ENCODE data around the gene S100A16.
"Not testable (repeated sequence)": the region's sequence is repeated elsewhere in the genome, so short reads cannot be mapped to it uniquely, and the experiment has no call there.

The S100A16 gene

DNA sequence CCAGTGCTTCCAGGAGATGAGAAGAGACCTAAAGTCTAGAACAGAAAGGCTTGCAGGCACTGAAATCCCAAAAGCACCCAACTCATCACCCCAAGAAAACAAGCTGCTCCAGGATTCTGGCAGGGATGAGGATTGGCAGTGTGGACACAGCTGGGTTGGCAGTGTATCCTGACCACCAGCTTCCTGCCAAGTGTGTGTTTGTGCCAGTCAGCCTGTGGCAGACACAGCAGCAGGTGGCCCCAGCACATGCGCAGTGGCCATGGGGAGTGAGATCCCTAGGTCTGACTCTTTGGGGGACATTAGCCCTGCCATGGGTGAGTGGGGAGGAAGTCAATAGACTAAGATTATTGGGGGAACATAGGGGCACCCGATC is 36.9 kb upstream of the S100A16 start:
- Histone ChIP-seq H3K27ac (ENCODE audit: low read depth, low read length) (no peak overlapping the region), H3K9me3 (ENCODE audit: control insufficient read depth in 1 of 2, low read length in 2 of 2) (no peaks in the 10 kb centered on the region), H3K27me3 (ENCODE audit: control insufficient read depth in 1 of 2, insufficient read depth in 2 of 2, low read length in 2 of 2) (no peaks in the 10 kb centered on the region), H3K4me1 (ENCODE audit: control insufficient read depth in 1 of 2, insufficient read depth in 2 of 2, low read length in 2 of 2) (peaks cover 3 to 8% of the 10 kb centered on the region in 2 donors), H3K4me3 (ENCODE audit: low read depth in 1 of 2, low read length in 2 of 2) (no peak overlapping the region), H3K9ac (ENCODE audit: low read depth in 1 of 2, low read length in 2 of 2) (no peak overlapping the region), H3K36me3 (ENCODE audit: control insufficient read depth in 1 of 2, insufficient read depth in 2 of 2, low read length in 2 of 2) (peaks cover 13 to 19% of the 10 kb centered on the region in 2 donors)

DNA sequence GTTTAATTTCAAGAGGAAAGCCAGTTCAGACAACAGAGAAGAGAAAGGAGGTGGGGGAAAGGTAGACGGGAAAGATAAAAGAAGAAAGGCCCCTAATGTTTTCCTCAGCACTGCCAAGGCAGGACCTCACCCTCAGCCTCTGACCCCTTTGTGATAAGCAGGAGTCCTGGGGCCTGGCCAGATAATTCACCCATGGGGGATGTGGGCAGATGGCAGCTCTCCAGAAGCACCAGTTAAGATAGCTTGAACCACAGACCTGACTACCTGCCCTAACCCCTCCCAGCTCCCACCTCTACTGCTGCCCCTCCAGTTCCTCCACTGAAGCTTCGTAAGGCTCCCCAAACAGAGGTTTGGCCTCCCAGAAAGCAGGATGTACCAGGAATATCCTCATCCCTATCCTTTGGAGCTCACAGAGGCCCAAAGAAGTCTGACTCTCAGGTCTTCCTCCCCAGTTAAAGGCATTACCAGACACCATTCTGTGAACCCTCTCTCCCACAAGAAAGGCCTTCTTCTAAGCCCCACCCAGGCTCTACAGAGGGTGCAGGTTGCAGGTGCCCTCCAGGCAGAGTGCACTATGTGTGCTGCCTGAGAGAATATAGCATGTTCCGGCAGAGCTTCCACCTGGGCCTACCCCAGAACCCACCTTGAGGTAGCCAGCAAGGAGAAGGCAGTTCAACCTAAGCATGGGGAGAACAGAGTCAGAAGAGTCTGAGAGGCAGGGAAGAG is 36.4 kb upstream of the S100A16 start:
- Histone ChIP-seq H3K9ac (ENCODE audit: low read depth in 1 of 2, low read length in 2 of 2) (no peak overlapping the region), H3K4me1 (ENCODE audit: control insufficient read depth in 1 of 2, insufficient read depth in 2 of 2, low read length in 2 of 2) (peaks cover 3 to 8% of the 10 kb centered on the region in 2 donors)

DNA sequence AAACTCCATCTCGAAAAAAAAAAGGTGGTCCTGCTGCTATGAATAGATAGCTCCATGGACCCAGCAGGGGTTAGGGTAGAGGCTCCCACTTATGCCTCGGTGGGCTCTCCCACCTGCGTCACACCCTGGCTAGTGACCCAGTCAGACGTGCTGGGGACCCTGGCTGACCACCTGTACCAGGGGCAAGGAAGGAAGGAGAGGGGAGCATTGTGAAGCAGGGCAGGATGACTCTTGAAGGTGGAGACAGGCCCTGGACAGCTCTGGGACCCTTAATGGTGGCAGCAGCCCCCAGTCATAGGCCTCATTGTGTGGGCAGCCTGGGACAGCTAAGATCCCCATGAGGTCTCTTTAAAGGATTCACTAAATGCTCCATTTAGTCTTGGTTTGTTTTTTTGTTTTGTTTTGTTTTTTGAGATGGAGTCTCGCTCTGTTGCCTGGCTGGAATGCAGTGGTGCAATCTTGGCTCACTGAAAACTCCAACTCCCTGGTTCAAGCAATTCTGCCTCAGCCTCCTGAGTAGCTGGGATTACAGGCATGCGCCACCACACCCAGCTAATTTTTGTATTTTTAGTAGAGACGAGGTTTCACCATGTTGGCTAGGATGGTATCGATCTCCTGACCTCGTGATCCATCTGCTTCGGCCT is 35.2 kb upstream of the S100A16 start:
- H3K27ac ChIP-seq (ENCODE audit: low read depth, low read length) = no peak overlapping the region
- peaks cover 3 to 15% of the 10 kb centered on the region in 2 donors for H3K4me1 ChIP-seq (ENCODE audit: control insufficient read depth in 1 of 2, insufficient read depth in 2 of 2, low read length in 2 of 2)

More for the DNA sequence above, 36.4 kb upstream of the S100A16 start:
- peaks cover 14 to 25% of the 10 kb centered on the region in 2 donors for H3K36me3 ChIP-seq (ENCODE audit: control insufficient read depth in 1 of 2, insufficient read depth in 2 of 2, low read length in 2 of 2)
- H3K9me3 ChIP-seq (ENCODE audit: control insufficient read depth in 1 of 2, low read length in 2 of 2) = no peaks in the 10 kb centered on the region
- no peaks in the 10 kb centered on the region for H3K27me3 ChIP-seq (ENCODE audit: control insufficient read depth in 1 of 2, insufficient read depth in 2 of 2, low read length in 2 of 2)
- no peak overlapping the region for H3K27ac ChIP-seq (ENCODE audit: low read depth, low read length)
- no peak overlapping the region for H3K4me3 ChIP-seq (ENCODE audit: low read depth in 1 of 2, low read length in 2 of 2)

DNA sequence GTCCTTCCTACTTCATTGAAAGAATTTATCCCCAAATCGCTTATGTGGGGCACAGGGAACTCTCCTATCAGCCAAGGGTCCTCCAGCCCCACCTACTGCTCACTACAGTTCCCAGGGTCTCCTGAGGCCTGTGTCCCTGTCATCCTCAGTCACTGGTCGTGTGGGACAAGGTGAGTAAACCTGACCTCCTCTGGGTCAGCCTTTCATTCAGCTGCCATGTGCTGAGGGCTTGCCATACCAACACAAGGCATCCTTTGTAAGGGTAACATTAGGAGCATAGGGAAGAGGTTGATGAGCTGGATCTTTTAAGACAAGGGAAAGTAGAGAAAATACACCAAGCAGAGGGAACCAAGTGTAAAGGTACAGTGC is 34.4 kb upstream of the S100A16 start:
- peaks cover 33 to 44% of the 10 kb centered on the region in 2 donors for H3K36me3 ChIP-seq (ENCODE audit: control insufficient read depth in 1 of 2, insufficient read depth in 2 of 2, low read length in 2 of 2)
- peaks cover 0 to 15% of the 10 kb centered on the region in 2 donors for H3K4me1 ChIP-seq (ENCODE audit: control insufficient read depth in 1 of 2, insufficient read depth in 2 of 2, low read length in 2 of 2)
- H3K9me3 ChIP-seq (ENCODE audit: control insufficient read depth in 1 of 2, low read length in 2 of 2) = no peaks in the 10 kb centered on the region
- no peak overlapping the region for H3K9ac ChIP-seq (ENCODE audit: low read depth in 1 of 2, low read length in 2 of 2)
- no peak overlapping the region for H3K27ac ChIP-seq (ENCODE audit: low read depth, low read length)
- no peaks in the 10 kb centered on the region for H3K27me3 ChIP-seq (ENCODE audit: control insufficient read depth in 1 of 2, insufficient read depth in 2 of 2, low read length in 2 of 2)
- H3K4me3 ChIP-seq (ENCODE audit: low read depth in 1 of 2, low read length in 2 of 2) = no peak overlapping the region

More for the DNA sequence above, 35.2 kb upstream of the S100A16 start:
- no peak overlapping the region for H3K4me3 ChIP-seq (ENCODE audit: low read depth in 1 of 2, low read length in 2 of 2)
- H3K9me3 ChIP-seq (ENCODE audit: control insufficient read depth in 1 of 2, low read length in 2 of 2) = no peaks in the 10 kb centered on the region
- H3K36me3 ChIP-seq (ENCODE audit: control insufficient read depth in 1 of 2, insufficient read depth in 2 of 2, low read length in 2 of 2) = peaks cover 25 to 36% of the 10 kb centered on the region in 2 donors
- no peaks in the 10 kb centered on the region for H3K27me3 ChIP-seq (ENCODE audit: control insufficient read depth in 1 of 2, insufficient read depth in 2 of 2, low read length in 2 of 2)
- no peak overlapping the region for H3K9ac ChIP-seq (ENCODE audit: low read depth in 1 of 2, low read length in 2 of 2)

DNA sequence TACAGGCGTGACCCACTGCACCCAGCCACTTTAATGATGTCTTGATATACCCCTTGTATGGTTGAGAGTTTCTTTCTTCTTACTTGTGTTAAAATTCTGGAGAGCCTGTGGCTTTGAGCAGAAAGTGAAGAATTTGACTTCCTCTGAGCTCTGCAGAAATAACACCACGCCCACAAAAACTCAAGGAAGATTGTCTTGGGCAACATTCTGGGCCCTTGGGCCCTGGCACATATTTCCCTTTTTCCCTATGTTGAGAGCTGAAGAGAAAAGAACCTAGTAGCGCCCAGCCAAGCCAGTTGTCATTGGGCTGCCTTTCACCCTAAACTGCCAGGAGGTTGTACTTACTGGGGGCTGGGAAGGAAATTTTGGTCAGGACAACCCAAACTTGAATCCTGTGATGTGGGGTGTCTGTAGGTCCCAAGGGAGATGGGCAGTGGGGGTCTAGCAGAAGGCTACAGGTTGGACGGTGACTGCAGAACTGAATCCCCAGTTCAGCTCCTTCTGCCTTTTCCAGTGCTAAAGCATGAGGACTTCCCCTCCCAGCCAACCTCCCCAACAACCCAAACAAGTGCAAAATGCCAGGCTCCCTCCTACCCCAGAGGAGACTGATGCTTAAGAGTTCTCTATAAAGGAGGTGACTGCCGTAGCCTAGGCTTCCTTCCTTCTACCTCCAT is 33.9 kb upstream of the S100A16 start:
- no peaks in the 10 kb centered on the region for H3K27me3 ChIP-seq (ENCODE audit: control insufficient read depth in 1 of 2, insufficient read depth in 2 of 2, low read length in 2 of 2)
- no peaks in the 10 kb centered on the region for H3K9me3 ChIP-seq (ENCODE audit: control insufficient read depth in 1 of 2, low read length in 2 of 2)
- peaks cover 39 to 49% of the 10 kb centered on the region in 2 donors for H3K36me3 ChIP-seq (ENCODE audit: control insufficient read depth in 1 of 2, insufficient read depth in 2 of 2, low read length in 2 of 2)
- peaks cover 0 to 15% of the 10 kb centered on the region in 2 donors for H3K4me1 ChIP-seq (ENCODE audit: control insufficient read depth in 1 of 2, insufficient read depth in 2 of 2, low read length in 2 of 2)
- no peak overlapping the region for H3K4me3 ChIP-seq (ENCODE audit: low read depth in 1 of 2, low read length in 2 of 2)
- H3K27ac ChIP-seq (ENCODE audit: low read depth, low read length) = no peak overlapping the region
- H3K9ac ChIP-seq (ENCODE audit: low read depth in 1 of 2, low read length in 2 of 2) = no peak overlapping the region

DNA sequence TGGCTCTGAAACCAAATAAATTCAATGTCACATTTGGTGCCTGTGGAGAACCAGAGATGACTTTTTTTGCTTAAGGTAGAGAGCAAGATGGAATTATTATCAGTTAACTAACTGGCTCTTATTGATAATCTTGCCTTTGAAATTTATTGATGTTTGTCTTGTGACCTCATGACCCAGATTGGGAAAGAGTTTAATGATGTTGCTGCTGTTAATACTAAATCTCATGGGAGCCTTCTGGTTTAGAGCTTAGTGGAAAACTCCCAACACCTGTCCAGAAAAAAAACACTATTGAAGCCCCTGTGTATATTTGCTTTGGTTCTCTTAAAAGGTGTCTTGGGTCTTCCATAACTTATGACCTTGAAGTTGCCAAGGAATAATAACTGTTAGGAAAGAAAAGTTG is 30.9 kb upstream of the S100A16 start:
- Histone ChIP-seq H3K36me3 (ENCODE audit: control insufficient read depth in 1 of 2, insufficient read depth in 2 of 2, low read length in 2 of 2) (peaks cover 58 to 77% of the 10 kb centered on the region in 2 donors), H3K9ac (ENCODE audit: low read depth in 1 of 2, low read length in 2 of 2) (no peak overlapping the region), H3K9me3 (ENCODE audit: control insufficient read depth in 1 of 2, low read length in 2 of 2) (no peaks in the 10 kb centered on the region), H3K4me1 (ENCODE audit: control insufficient read depth in 1 of 2, insufficient read depth in 2 of 2, low read length in 2 of 2) (peaks cover 0 to 15% of the 10 kb centered on the region in 2 donors), H3K4me3 (ENCODE audit: low read depth in 1 of 2, low read length in 2 of 2) (no peak overlapping the region), H3K27me3 (ENCODE audit: control insufficient read depth in 1 of 2, insufficient read depth in 2 of 2, low read length in 2 of 2) (no peaks in the 10 kb centered on the region), H3K27ac (ENCODE audit: low read depth, low read length) (no peak overlapping the region)

DNA sequence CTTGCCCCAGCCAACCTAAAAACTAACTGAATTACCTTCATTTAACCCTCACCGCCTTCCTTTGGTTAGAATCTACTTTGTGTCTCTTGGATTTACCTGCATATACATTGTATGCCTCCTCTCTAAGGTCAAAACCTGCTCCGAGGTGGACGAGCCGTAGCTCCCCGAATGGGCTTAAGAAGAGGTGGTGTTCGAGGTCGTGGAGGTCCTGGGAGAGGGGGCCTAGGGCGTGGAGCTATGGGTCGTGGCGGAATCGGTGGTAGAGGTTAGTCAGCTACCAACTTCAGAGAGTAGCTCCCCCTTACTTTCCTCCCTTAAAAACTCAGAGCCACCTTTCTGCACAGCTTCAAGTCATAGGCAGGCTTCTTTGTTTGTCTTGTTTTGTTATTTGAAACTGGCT is 30.2 kb upstream of the S100A16 start:
- Histone ChIP-seq H3K9me3 (ENCODE audit: control insufficient read depth in 1 of 2, low read length in 2 of 2) (no peaks in the 10 kb centered on the region), H3K27ac (ENCODE audit: low read depth, low read length) (no peak overlapping the region), H3K36me3 (ENCODE audit: control insufficient read depth in 1 of 2, insufficient read depth in 2 of 2, low read length in 2 of 2) (peaks cover 64 to 84% of the 10 kb centered on the region in 2 donors), H3K4me1 (ENCODE audit: control insufficient read depth in 1 of 2, insufficient read depth in 2 of 2, low read length in 2 of 2) (peaks cover 1 to 19% of the 10 kb centered on the region in 2 donors), H3K9ac (ENCODE audit: low read depth in 1 of 2, low read length in 2 of 2) (no peak overlapping the region), H3K27me3 (ENCODE audit: control insufficient read depth in 1 of 2, insufficient read depth in 2 of 2, low read length in 2 of 2) (no peaks in the 10 kb centered on the region), H3K4me3 (ENCODE audit: low read depth in 1 of 2, low read length in 2 of 2) (no peak overlapping the region)

DNA sequence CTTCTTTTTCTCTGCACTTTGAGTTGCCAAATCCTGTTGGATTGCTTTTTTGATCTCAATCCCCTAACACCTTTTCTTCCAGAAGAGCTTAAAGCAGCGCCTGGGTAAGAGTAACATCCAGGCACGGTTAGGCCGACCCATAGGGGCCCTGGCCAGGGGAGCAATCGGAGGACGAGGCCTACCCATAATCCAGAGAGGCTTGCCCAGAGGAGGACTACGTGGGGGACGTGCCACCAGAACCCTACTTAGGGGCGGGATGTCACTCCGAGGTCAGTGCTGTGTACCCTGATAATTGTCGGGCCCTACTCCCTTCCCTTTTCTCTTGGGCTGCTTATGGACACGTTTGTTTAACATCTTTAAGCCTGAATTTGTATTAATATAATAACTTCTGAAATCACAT is 29.2 kb upstream of the S100A16 start:
- Histone ChIP-seq H3K9ac (ENCODE audit: low read depth in 1 of 2, low read length in 2 of 2) (no peak overlapping the region), H3K27ac (ENCODE audit: low read depth, low read length) (no peak overlapping the region), H3K27me3 (ENCODE audit: control insufficient read depth in 1 of 2, insufficient read depth in 2 of 2, low read length in 2 of 2) (no peaks in the 10 kb centered on the region), H3K4me1 (ENCODE audit: control insufficient read depth in 1 of 2, insufficient read depth in 2 of 2, low read length in 2 of 2) (peaks cover 6 to 27% of the 10 kb centered on the region in 2 donors), H3K9me3 (ENCODE audit: control insufficient read depth in 1 of 2, low read length in 2 of 2) (no peaks in the 10 kb centered on the region), H3K4me3 (ENCODE audit: low read depth in 1 of 2, low read length in 2 of 2) (no peak overlapping the region), H3K36me3 (ENCODE audit: control insufficient read depth in 1 of 2, insufficient read depth in 2 of 2, low read length in 2 of 2) (peaks cover 69 to 94% of the 10 kb centered on the region in 2 donors)

DNA sequence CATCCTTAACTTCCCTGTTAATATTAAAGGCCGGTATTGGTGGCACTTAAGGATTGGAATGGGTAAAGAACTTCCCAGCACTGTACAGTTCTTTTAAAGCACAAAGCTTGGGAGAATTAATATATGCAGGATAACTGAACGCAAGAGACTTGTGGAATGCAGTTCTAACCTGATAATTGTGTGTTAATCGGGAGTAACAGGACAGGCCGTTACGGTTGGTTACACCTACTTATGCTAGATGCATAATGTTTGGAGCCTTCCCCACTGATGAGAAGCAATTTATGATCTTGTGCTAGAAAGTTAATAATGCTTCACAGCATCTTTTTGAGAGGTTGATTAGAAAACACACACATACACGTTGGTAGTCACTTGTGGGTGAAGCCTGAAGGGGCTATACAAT is 27.9 kb upstream of the S100A16 start:
- no peak overlapping the region for H3K27ac ChIP-seq (ENCODE audit: low read depth, low read length)
- H3K9me3 ChIP-seq (ENCODE audit: control insufficient read depth in 1 of 2, low read length in 2 of 2) = no peaks in the 10 kb centered on the region
- no peak overlapping the region for H3K9ac ChIP-seq (ENCODE audit: low read depth in 1 of 2, low read length in 2 of 2)
- H3K4me3 ChIP-seq (ENCODE audit: low read depth in 1 of 2, low read length in 2 of 2) = no peak overlapping the region
- H3K27me3 ChIP-seq (ENCODE audit: control insufficient read depth in 1 of 2, insufficient read depth in 2 of 2, low read length in 2 of 2) = no peaks in the 10 kb centered on the region
- H3K36me3 ChIP-seq (ENCODE audit: control insufficient read depth in 1 of 2, insufficient read depth in 2 of 2, low read length in 2 of 2) = peaks cover 75 to 96% of the 10 kb centered on the region in 2 donors
- H3K4me1 ChIP-seq (ENCODE audit: control insufficient read depth in 1 of 2, insufficient read depth in 2 of 2, low read length in 2 of 2) = peaks cover 15 to 36% of the 10 kb centered on the region in 2 donors

DNA sequence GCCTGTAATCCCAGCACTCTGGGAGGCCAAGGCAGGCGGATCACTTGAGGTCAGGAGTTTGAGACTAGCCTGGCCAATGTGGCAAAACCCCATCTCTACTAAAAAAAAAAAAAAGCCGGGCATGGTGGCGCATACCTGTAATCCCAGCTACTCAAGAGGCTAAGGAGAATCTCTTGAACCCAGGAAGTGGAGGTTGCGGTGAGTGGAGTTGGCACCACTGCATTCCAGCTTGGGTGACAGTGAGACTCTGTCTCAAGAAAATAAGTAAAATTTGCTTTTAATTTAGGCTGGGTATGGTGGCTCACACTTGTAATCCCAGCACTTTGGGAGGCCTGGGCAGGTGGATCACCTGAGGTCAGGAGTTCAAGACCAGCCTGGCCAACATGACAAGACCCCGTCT is 27.3 kb upstream of the S100A16 start:
- H3K27ac ChIP-seq (ENCODE audit: low read depth, low read length) = not testable (repeated sequence)

More for the DNA sequence above, 27.3 kb upstream of the S100A16 start:
- Histone ChIP-seq H3K36me3 (ENCODE audit: control insufficient read depth in 1 of 2, insufficient read depth in 2 of 2, low read length in 2 of 2) (peaks cover 68 to 89% of the 10 kb centered on the region in 2 donors), H3K4me1 (ENCODE audit: control insufficient read depth in 1 of 2, insufficient read depth in 2 of 2, low read length in 2 of 2) (peaks cover 21 to 36% of the 10 kb centered on the region in 2 donors)
- not testable (repeated sequence) for H3K9ac ChIP-seq (ENCODE audit: low read depth in 1 of 2, low read length in 2 of 2); H3K27me3 ChIP-seq (ENCODE audit: control insufficient read depth in 1 of 2, insufficient read depth in 2 of 2, low read length in 2 of 2); H3K4me3 ChIP-seq (ENCODE audit: low read depth in 1 of 2, low read length in 2 of 2); H3K9me3 ChIP-seq (ENCODE audit: control insufficient read depth in 1 of 2, low read length in 2 of 2)

Measured in duodenal mucosa (tissue), 2 donors.